PC-9 (cell line): Measurements from ENCODE around the gene COLGALT1.

Experiments
- CTCF ChIP-seq: fragments of 200-600 bp; sonication (generic); conservative IDR thresholded peaks from 2 replicates; pipeline ENCODE4 v1.6.1; 2017; ENCODE audit warnings: mixed run types, antibody characterized with exemption, mild to moderate bottlenecking, moderate library complexity
- EZH2 ChIP-seq: fragments of 200-600 bp; sonication (generic); IDR thresholded peaks from 2 replicates; pipeline ENCODE4 v1.8.0; 2017; ENCODE audit warnings: antibody characterized with exemption, low read depth

GRCh38 chr19:17584132-17584531 is 28.7 kb downstream of the COLGALT1 start:
- TF ChIP-seq CTCF: no peak
- TF ChIP-seq EZH2: no peak
